GM18909 (cell line): ENCODE data around the gene ABR.

ENCODE experiments used
- ATAC-seq: cut with Tn5 transposase; IDR thresholded peaks from one replicate; pipeline ENCODE4 v1.9.1; 2021; ENCODE audit warnings: mild to moderate bottlenecking; ENCODE audit not compliant: unreplicated experiment, poor library complexity

The ABR gene

GRCh38 chr17:1179818-1180742 lies at the start of gene ABR:
ABR (minus strand) TSS chr17:1179981; CDS start chr17:1179727, 254 bp downstream.
- no peak for ATAC-seq

- peak; percentile 52 for ATAC-seq
Observed at GRCh38 chr17:1229349-1229899, 49.6 kb upstream of the ABR start.

GRCh38 chr17:1228781-1229348 lies 49.1 kb upstream of the ABR start:
- ATAC-seq: peak; percentile 17

DNA sequence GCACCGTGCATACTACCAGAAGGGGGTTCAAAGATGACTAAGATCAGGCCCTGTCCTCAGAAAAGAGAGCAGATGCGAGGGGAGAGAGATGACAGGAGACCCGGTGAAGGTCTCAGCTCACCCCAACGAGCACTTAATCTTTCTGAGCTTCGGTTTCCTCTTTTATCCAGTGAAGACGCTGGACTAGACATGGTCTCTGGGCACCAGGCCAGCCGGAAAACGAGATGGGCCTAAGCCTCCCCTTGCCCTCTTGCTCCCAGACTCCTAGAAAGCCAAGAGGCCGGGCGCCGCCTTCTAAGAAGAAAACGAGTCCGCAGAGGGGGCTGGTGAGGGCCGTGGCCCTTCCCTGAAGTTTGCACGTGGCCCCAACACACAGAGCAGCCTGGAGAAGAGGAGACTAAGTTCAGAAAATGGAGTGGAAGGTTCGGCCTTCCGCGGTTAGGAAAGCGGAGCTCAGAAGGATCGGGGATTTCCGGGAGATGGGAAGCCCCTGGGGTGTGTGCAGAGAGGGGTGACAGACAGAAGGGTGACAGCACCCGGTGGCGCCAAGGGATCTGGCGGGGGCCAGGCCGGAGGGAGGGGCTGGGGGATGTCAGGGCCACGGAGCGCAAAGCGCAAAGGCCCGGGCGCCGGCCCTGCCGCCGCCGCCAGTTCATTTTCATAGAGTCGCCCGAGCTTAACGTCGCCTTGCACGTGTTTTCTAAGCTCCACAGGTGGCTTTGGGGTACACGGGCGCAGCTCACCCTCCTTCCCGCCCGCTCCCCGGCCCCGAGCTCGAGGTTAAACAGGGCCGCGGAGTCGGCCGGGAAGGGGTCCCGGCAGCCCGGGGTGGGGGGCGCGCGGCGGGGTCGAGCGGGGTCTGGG lies 48.4 kb upstream of the ABR start:
- peak; percentile 44 for ATAC-seq

DNA sequence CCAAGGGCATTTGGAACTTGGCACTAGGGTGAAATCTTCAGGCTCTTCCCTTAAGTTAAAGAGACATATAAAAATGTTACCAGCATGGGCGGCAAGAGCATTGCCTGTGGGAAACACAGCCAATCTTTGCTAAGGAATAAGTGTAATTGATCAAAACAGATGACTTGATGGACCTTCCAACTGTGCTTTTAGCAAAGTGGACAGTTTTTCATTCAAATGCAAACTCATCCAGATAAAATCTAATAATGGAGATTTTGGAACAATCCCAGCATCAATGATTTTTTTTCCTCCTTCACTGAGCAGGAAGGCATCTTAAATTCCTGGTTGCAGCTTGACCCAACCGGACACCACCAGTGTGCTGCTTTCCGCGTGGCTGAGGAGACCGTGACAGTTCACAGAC lies 47.6 kb upstream of the ABR start:
- no peak for ATAC-seq

DNA sequence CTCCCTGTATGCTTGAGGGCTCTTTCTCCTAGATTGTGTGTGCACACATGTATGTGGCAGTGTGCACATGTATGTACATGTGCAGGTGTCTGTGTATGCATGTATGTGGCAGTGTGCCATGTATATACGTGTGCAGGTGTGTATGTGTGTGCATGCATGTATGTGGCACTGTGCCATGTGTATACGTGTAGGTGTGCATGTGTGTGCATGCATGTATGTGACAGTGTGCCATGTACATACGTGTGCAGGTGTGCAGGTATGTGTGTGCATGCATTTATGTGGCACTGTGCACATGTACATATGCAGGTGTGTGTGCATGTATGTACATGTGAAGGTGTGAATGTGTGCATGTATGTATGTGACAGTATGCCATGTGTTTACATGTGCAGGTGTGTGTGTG lies 46.5 kb upstream of the ABR start:
- ATAC-seq: no peak

DNA sequence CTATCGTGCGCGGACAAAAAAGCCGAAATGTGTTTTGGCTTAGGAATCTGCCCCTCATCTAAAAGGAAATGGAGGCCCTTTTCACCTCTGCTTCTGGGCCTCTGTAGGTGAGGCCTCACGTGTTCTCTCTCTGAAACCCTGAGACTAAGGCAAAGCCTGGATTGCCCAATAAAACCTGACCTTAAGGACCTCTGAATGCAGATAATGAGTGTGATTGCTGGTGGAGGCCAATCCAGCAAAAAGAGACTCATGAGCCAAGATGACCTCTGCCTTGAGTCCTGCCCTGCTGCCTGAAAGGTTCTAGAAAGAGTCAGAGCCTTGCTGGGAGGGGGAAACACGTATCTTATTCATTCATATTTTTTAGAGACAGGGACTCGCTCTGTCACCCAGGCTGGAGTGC lies 44.5 kb upstream of the ABR start:
- ATAC-seq: no peak

- no peak for ATAC-seq
Observed at GRCh38 chr17:1223662-1224061, 43.9 kb upstream of the ABR start.

DNA sequence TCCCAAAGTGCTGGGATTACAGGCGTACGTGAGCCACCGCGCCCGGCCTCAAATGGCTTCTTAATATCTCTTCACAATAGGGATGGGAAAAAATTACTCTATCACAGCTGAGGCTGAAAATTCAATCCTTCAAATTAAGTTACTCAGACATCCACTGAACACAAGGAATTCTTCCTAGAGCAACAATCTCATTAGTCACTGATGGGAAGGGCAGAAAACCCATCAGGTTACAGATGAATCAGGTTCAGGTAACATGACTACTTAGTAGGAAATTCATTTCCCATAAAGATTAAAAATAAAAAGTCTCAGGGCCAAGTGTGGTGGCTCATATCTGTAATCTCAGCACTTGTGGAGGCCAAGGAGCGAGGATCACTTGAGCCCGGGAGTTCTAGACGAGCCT lies 42.5 kb upstream of the ABR start:
- no peak for ATAC-seq

DNA sequence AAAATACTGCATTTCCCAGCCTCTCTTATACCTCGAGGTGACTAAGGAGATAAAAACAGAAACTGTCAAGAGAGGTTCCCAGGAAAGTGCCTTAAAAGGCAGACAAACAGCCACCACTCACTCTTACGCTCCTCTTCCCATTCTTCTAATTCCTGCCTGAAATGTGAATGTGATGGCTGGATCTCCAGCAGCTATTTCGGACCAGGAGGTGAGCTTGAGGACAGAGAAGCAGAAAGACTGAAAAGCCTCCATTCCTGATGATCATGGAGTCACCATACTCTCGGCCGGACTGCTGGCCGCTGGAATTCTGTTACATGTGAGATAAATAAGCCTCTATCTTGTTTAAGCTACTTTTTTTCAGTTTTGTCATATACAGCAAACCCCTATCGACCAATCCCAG lies 41.4 kb upstream of the ABR start:
- no peak for ATAC-seq

GRCh38 chr17:1220346-1220745 lies 40.6 kb upstream of the ABR start:
- no peak for ATAC-seq

- no peak for ATAC-seq
Observed at GRCh38 chr17:1217089-1217385, 37.3 kb upstream of the ABR start.

GRCh38 chr17:1216217-1217088 lies 36.7 kb upstream of the ABR start:
- ATAC-seq: no peak

DNA sequence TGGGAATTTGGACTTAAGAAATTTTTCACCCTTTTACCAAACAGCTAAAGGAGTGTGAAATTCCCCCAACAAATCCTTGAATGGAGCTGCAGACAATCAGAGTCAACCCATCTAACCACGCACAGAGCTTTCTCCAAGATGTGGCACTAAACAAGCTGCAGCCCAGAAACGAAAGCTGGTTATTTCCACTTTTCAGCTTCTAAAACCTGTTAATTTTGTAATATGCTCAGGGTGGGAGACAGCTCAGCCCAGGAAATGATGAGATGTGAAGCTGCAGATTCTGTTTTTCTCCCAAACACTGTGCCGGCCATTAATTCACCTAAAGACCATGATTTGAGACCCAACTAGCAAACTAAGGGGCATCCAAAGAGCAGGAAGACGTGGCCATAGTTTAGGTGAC lies 33.2 kb upstream of the ABR start:
- ATAC-seq: no peak

- ATAC-seq: no peak
Observed at GRCh38 chr17:1211287-1211686, 31.5 kb upstream of the ABR start.

GRCh38 chr17:1208966-1209365 lies 29.2 kb upstream of the ABR start:
- ATAC-seq: no peak

- no peak for ATAC-seq
Observed at GRCh38 chr17:1206026-1206777, 26.4 kb upstream of the ABR start.

DNA sequence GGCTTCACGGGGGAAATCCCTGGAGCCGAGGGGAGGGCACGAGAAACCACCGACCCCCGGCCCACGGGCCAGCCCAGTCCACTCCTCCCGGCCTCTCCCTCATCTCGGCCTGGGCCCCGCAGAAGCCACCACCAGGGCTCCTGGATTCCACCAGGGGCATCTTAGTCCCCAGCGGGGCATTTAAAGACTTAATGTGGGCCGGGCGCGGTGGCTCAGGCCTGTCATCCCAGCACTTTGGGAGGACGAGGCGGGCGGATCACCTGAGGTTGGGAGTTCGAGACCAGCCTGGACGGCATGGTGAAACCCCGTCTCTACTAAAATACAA lies 24.1 kb upstream of the ABR start:
- no peak for ATAC-seq
